Thymus (tissue), 11 donors: Measurements from ENCODE around the gene COL2A1. TPM values are rescaled to one million over a fixed set of nuclear protein-coding genes. Genes with fewer than 3 reads are reported as not detected.

Experiments
- DNase-seq, 9 donors: peaks; one replicate each; pipeline ENCODE4 v3.0.0-alpha.2; 2013; ENCODE audit warnings: low spot score in 9 of 9, low read depth in 6 of 9, missing footprints in 1 of 9
- H3K27ac ChIP-seq, 2 donors: one replicate each; pipeline ENCODE4 v1.5.1; 2013; ENCODE audit warnings: control low read depth in 1 of 2, low read depth in 1 of 2, low read length in 1 of 2, mild to moderate bottlenecking in 1 of 2, moderate library complexity in 1 of 2
- H3K27me3 ChIP-seq, 2 donors: one replicate each; pipeline ENCODE4 v1.5.1; 2013; ENCODE audit warnings: low read length in 1 of 2; ENCODE audit not compliant: control insufficient read depth in 2 of 2, insufficient read depth in 1 of 2
- H3K36me3 ChIP-seq, 2 donors: one replicate each; pipeline ENCODE4 v1.5.1; 2013; ENCODE audit warnings: low read length in 1 of 2, mild to moderate bottlenecking in 1 of 2, moderate library complexity in 1 of 2; ENCODE audit not compliant: control insufficient read depth in 2 of 2, insufficient read depth in 2 of 2
- H3K4me1 ChIP-seq, 2 donors: one replicate each; pipeline ENCODE4 v1.5.1; 2013; ENCODE audit warnings: low read length in 2 of 2; ENCODE audit not compliant: control insufficient read depth in 2 of 2, insufficient read depth in 2 of 2
- H3K4me3 ChIP-seq, 2 donors: one replicate each; pipeline ENCODE4 v1.5.1; 2013; ENCODE audit warnings: low read length in 2 of 2, control low read depth in 1 of 2, mild to moderate bottlenecking in 1 of 2
- H3K9me3 ChIP-seq, 2 donors: one replicate each; pipeline ENCODE4 v1.5.1; 2013; ENCODE audit warnings: low read length in 1 of 2, mild to moderate bottlenecking in 1 of 2; ENCODE audit not compliant: control insufficient read depth in 2 of 2, insufficient read depth in 1 of 2
- WGBS: extraction: QIAGEN DNeasy Blood & Tissue Kit; methylation state at CpG from one replicate; pipeline ENCODE4 v1.1.7; 2013; 5-methylcytosine and 5-hydroxymethylcytosine counted together
- polyA plus RNA-seq: library from polyadenylated mRNA; stranded (reverse); fragments of 200-250 nt; gene quantifications from one replicate; pipeline ENCODE4 v1.2.3, GENCODE V29; 2013
- total RNA-seq: library from RNA; stranded (reverse); fragments of 120-200 nt; gene quantifications from one replicate; pipeline ENCODE4 v1.2.4, GENCODE V29; 2013
- donor health status: healthy.

COL2A1 gene
- total and polyA plus RNA-seq, 2 donors, result 0.47 to 0.57 TPM

GRCh38 chr12:47942614-47943225, 61.6 kb downstream of the COL2A1 start:
- no peak overlapping the region for H3K27ac ChIP-seq
- no peaks in the 10 kb centered on the region for H3K36me3 ChIP-seq
- H3K4me3 ChIP-seq, result no peak overlapping the region
- H3K4me1 ChIP-seq, result peaks cover 0 to 6% of the 10 kb centered on the region in 2 donors
- H3K27me3 ChIP-seq, result peaks cover 0 to 38% of the 10 kb centered on the region in 2 donors
- WGBS, result 71% methylated on average over 31 of the region's 31 CpGs
- DNase-seq, result no peak
- peaks cover 0 to 10% of the 10 kb centered on the region in 2 donors for H3K9me3 ChIP-seq

GRCh38 chr12:47941871-47942613, 62.2 kb downstream of the COL2A1 start:
- no peak for DNase-seq
- Histone ChIP-seq H3K4me1 (peaks cover 0 to 6% of the 10 kb centered on the region in 2 donors), H3K4me3 (no peak overlapping the region), H3K36me3 (no peaks in the 10 kb centered on the region), H3K27ac (no peak overlapping the region), H3K9me3 (peaks cover 0 to 10% of the 10 kb centered on the region in 2 donors), H3K27me3 (peaks cover 0 to 38% of the 10 kb centered on the region in 2 donors)
- WGBS, result 61% methylated on average over 40 of the region's 40 CpGs

- 87% methylated on average over 9 of the region's 9 CpGs for WGBS
- Histone ChIP-seq H3K27me3 (peaks cover 0 to 35% of the 10 kb centered on the region in 2 donors), H3K36me3 (no peaks in the 10 kb centered on the region), H3K4me3 (no peak overlapping the region), H3K4me1 (peaks cover 0 to 6% of the 10 kb centered on the region in 2 donors), H3K27ac (no peak overlapping the region), H3K9me3 (peaks cover 0 to 10% of the 10 kb centered on the region in 2 donors)
- DNase-seq, result no peak
Measured at GRCh38 chr12:47941475-47941780, 62.8 kb downstream of the COL2A1 start.

- Histone ChIP-seq H3K4me1 (peaks cover 0 to 6% of the 10 kb centered on the region in 2 donors), H3K4me3 (no peak overlapping the region), H3K27me3 (peaks cover 0 to 32% of the 10 kb centered on the region in 2 donors), H3K27ac (no peak overlapping the region), H3K36me3 (no peaks in the 10 kb centered on the region), H3K9me3 (peaks cover 0 to 10% of the 10 kb centered on the region in 2 donors)
- 69% methylated on average over 10 of the region's 10 CpGs for WGBS
- DNase-seq, result no peak
Measured at GRCh38 chr12:47940773-47941474, 63.4 kb downstream of the COL2A1 start.

- H3K27ac ChIP-seq, result no peak overlapping the region
- WGBS, result 90% methylated on average over 6 of the region's 6 CpGs
Measured at GRCh38 chr12:47939009-47939601, 65.2 kb downstream of the COL2A1 start.

GRCh38 chr12:47938594-47938993, 65.7 kb downstream of the COL2A1 start:
- Histone ChIP-seq H3K27me3 (peaks cover 0 to 26% of the 10 kb centered on the region in 2 donors), H3K36me3 (no peaks in the 10 kb centered on the region), H3K9me3 (peaks cover 0 to 10% of the 10 kb centered on the region in 2 donors), H3K4me1 (peaks cover 0 to 6% of the 10 kb centered on the region in 2 donors), H3K27ac (no peak overlapping the region), H3K4me3 (no peak overlapping the region)
- no peak for DNase-seq
- 97% methylated on average over 4 of the region's 4 CpGs for WGBS

More at GRCh38 chr12:47939009-47939601, 65.2 kb downstream of the COL2A1 start:
- no peak for DNase-seq
- H3K9me3 ChIP-seq, result peaks cover 0 to 10% of the 10 kb centered on the region in 2 donors
- H3K27me3 ChIP-seq, result peaks cover 0 to 30% of the 10 kb centered on the region in 2 donors
- H3K4me3 ChIP-seq, result no peak overlapping the region
- H3K36me3 ChIP-seq, result no peaks in the 10 kb centered on the region
- H3K4me1 ChIP-seq, result peaks cover 0 to 6% of the 10 kb centered on the region in 2 donors

DNA sequence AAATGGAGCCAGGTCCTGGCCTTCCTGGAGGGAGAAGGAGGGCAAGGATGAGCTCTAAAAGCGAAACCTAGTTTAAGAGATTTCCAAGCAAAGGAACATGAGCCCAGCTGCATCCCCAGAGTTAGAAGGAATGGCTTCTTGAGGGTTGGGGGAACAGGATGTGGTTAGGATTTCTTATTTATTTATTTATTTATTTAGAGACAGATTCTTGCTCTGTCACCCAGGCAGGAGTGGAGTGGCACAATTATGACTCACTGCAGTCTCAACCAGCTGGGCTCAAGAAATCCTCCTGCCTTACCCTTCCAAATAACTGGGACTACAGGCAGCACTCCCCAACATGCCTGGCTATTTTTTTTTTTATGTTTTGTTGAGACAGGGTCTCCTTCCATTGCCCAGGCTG, 66.2 kb downstream of the COL2A1 start:
- H3K4me3 ChIP-seq, result no peak overlapping the region
- peak in 1 of 9 donors; percentile 4 for DNase-seq
- H3K4me1 ChIP-seq, result peaks cover 0 to 6% of the 10 kb centered on the region in 2 donors
- 85% methylated on average over 1 of the region's 1 CpG for WGBS
- peaks cover 0 to 23% of the 10 kb centered on the region in 2 donors for H3K27me3 ChIP-seq
- no peak overlapping the region for H3K27ac ChIP-seq
- no peaks in the 10 kb centered on the region for H3K36me3 ChIP-seq
- peaks cover 0 to 8% of the 10 kb centered on the region in 2 donors for H3K9me3 ChIP-seq

DNA sequence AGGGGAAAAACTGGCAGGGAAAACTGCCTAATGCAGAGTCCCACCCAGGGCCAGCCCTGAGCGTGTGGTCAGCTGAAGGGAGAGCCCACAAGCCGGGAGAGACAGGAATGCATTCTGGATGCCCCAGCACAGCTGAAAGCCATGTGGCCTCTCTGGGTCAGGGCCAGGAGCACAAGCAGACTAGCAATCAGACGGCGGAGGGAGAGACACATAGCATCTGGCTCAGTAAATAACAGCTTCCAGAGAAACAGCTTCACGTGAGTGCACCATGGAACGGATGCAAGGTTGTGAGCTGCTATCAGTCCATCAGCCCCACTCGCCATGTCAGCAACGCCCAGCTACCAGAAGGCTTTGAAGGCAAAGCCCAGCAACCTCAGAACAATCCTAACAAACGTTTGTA, 69.1 kb downstream of the COL2A1 start:
- no peak for DNase-seq
- no peaks in the 10 kb centered on the region for H3K36me3 ChIP-seq

More for the DNA sequence above, 69.1 kb downstream of the COL2A1 start:
- H3K4me1 ChIP-seq, result peaks cover 0 to 6% of the 10 kb centered on the region in 2 donors
- H3K27ac ChIP-seq, result no peak overlapping the region
- no peaks in the 10 kb centered on the region for H3K9me3 ChIP-seq
- H3K27me3 ChIP-seq, result peaks cover 0 to 3% of the 10 kb centered on the region in 2 donors
- H3K4me3 ChIP-seq, result no peak overlapping the region
- WGBS, result 89% methylated on average over 9 of the region's 9 CpGs
